Measurements from ENCODE around the gene PHKG2.

PHKG2 gene

DNA sequence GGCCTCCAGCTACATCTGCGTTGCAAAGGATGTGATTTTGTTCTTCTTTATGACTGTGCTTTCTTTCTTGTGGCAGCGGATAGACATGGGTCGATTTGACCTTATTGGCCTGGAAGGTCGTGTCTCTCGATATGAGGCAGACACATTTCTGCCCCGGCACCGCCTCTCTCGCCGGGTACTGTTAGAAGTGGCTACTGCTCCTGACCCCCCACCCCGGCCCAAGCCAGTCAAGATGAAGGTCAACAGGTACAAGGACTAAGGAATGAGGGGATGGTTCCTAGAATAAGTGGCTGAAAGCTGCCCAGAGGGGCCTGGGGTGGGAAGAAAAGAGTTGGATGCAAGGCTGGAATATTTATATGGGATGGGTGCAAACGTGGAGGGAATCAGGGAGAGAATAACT, 28.1 kb upstream of the PHKG2 start:
- no peak for TF ChIP-seq JUND (IDR thresholded peaks at IDR 0.05; ENCODE audit: low read depth)
- DNase-seq (ENCODE audit: low read depth in 1 of 2, low spot score in 1 of 2): no peak
- in situ Hi-C loops (cut with HindIII; ENCODE audit: low pct_unique_long_range_greater_than_20kb, low sequenced_read_pairs): no loop called here

DNA sequence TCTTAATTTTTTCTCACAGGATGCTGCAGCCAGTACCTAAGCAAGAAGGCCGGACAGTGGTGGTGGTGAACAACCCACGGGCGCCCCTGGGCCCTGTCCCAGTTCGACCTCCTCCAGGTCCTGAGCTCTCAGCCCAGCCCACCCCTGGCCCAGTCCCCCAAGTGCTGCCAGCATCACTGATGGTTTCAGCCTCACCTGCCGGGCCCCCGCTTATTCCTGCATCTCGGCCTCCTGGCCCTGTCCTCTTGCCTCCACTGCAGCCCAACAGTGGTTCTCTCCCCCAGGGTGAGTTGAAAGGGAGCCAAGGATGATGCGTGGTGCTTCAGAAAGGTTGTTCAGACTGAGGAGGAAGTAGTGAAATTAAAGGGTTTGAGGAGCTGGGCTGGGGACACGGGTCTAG, 27.5 kb upstream of the PHKG2 start:
- in situ Hi-C loops (cut with HindIII; ENCODE audit: low pct_unique_long_range_greater_than_20kb, low sequenced_read_pairs): no loop called here
- TF ChIP-seq JUND (IDR thresholded peaks at IDR 0.05; ENCODE audit: low read depth): no peak
- DNase-seq (ENCODE audit: low read depth in 1 of 2, low spot score in 1 of 2): no peak

GRCh38 chr16:30721167-30721566, 27.1 kb upstream of the PHKG2 start:
- in situ Hi-C loops (cut with HindIII; ENCODE audit: low pct_unique_long_range_greater_than_20kb, low sequenced_read_pairs): no loop called here
- no peak for TF ChIP-seq JUND (IDR thresholded peaks at IDR 0.05; ENCODE audit: low read depth)
- no peak for DNase-seq (ENCODE audit: low read depth in 1 of 2, low spot score in 1 of 2)

- in situ Hi-C loops (cut with HindIII; ENCODE audit: low pct_unique_long_range_greater_than_20kb, low sequenced_read_pairs): no loop called here
Observed at GRCh38 chr16:30721606-30722005, 26.6 kb upstream of the PHKG2 start.

GRCh38 chr16:30722443-30722842, 25.8 kb upstream of the PHKG2 start:
- in situ Hi-C loops (cut with HindIII; ENCODE audit: low pct_unique_long_range_greater_than_20kb, low sequenced_read_pairs): no loop called here

More at GRCh38 chr16:30721606-30722005, 26.6 kb upstream of the PHKG2 start:
- no peak for TF ChIP-seq JUND (IDR thresholded peaks at IDR 0.05; ENCODE audit: low read depth)
- DNase-seq (ENCODE audit: low read depth in 1 of 2, low spot score in 1 of 2): no peak

DNA sequence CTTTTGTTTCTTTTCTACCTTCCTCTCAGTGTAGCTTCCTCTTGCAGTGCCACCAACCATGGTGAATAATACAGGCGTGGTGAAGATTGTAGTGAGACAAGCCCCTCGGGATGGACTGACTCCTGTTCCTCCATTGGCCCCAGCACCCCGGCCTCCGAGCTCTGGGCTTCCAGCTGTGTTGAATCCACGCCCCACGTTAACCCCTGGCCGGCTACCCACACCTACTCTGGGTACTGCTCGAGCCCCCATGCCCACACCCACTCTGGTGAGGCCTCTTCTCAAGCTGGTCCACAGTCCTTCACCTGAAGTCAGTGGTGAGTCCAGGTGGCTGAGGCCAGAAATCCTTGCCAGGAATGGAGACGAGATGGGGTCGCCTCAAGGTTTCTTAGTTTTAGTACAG, 25.3 kb upstream of the PHKG2 start:
- in situ Hi-C loops (cut with HindIII; ENCODE audit: low pct_unique_long_range_greater_than_20kb, low sequenced_read_pairs): no loop called here
- DNase-seq (ENCODE audit: low read depth in 1 of 2, low spot score in 1 of 2): no peak
- TF ChIP-seq JUND (IDR thresholded peaks at IDR 0.05; ENCODE audit: low read depth): no peak

More at GRCh38 chr16:30722443-30722842, 25.8 kb upstream of the PHKG2 start:
- TF ChIP-seq JUND (IDR thresholded peaks at IDR 0.05; ENCODE audit: low read depth): no peak
- DNase-seq (ENCODE audit: low read depth in 1 of 2, low spot score in 1 of 2): no peak

- in situ Hi-C loops (cut with HindIII; ENCODE audit: low pct_unique_long_range_greater_than_20kb, low sequenced_read_pairs): no loop called here
- no peak for TF ChIP-seq JUND (IDR thresholded peaks at IDR 0.05; ENCODE audit: low read depth)
- DNase-seq (ENCODE audit: low read depth in 1 of 2, low spot score in 1 of 2): no peak
Observed at GRCh38 chr16:30723725-30724355, 24.4 kb upstream of the PHKG2 start.

GRCh38 chr16:30724641-30725417, 23.4 kb upstream of the PHKG2 start:
- DNase-seq (ENCODE audit: low read depth in 1 of 2, low spot score in 1 of 2): no peak
- TF ChIP-seq JUND (IDR thresholded peaks at IDR 0.05; ENCODE audit: low read depth): no peak
- in situ Hi-C loops (cut with HindIII; ENCODE audit: low pct_unique_long_range_greater_than_20kb, low sequenced_read_pairs): no loop called here

DNA sequence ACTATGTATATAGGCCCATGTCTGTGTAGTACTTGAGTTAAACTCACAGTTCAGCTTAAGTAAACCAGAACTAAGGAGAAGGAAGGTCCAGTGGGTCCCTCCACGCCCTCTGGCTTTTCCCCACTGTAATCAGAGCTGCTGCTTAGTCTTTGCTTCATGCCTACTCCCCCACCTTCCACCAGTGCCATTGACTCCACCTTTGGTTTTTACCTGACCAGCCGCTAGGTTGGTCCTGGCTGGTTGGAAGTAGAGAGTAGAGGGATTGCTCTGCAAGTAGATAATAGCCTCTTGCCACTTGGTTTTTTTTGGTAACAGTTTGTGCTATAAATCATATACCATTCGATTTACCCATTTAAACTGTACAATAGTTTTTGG, 22.8 kb upstream of the PHKG2 start:
- no peak for TF ChIP-seq JUND (IDR thresholded peaks at IDR 0.05; ENCODE audit: low read depth)
- in situ Hi-C loops (cut with HindIII; ENCODE audit: low pct_unique_long_range_greater_than_20kb, low sequenced_read_pairs): no loop called here
- no peak for DNase-seq (ENCODE audit: low read depth in 1 of 2, low spot score in 1 of 2)

- TF ChIP-seq JUND (IDR thresholded peaks at IDR 0.05; ENCODE audit: low read depth): no peak
- DNase-seq (ENCODE audit: low read depth in 1 of 2, low spot score in 1 of 2): no peak
- in situ Hi-C loops (cut with HindIII; ENCODE audit: low pct_unique_long_range_greater_than_20kb, low sequenced_read_pairs): no loop called here
Observed at GRCh38 chr16:30728321-30728720, 19.9 kb upstream of the PHKG2 start.

DNA sequence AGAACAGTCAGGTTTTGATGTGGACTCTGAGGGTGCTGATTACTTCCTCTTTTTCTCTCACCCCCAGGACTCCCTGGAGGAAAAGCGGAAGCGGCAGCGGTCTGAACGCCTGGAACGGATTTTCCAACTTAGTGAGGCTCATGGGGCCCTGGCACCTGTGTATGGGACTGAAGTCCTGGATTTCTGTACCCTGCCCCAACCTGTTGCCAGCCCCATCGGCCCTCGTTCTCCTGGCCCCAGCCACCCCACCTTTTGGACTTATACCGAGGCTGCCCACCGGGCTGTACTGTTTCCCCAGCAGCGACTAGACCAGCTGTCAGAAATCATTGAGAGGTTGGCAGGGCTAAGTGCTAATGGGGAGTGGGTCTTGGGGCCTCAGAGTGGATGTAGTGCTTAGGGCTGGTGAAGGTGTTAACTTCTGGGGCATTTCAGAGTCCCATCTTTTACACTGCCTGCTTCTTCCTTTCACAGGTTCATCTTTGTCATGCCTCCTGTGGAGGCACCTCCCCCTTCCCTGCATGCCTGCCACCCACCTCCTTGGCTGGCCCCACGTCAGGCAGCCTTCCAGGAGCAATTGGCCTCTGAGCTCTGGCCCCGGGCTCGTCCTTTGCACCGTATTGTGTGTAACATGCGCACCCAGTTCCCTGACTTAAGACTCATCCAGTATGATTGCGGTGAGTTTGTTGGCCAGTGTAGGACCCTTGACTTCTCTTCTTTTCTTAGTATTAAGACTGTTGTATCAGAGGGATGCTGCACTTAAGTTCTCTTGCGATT, 19.1 kb upstream of the PHKG2 start:
- TF ChIP-seq JUND (IDR thresholded peaks at IDR 0.05; ENCODE audit: low read depth): no peak
- in situ Hi-C loops (cut with HindIII; ENCODE audit: low pct_unique_long_range_greater_than_20kb, low sequenced_read_pairs): no loop called here
- no peak for DNase-seq (ENCODE audit: low read depth in 1 of 2, low spot score in 1 of 2)

DNA sequence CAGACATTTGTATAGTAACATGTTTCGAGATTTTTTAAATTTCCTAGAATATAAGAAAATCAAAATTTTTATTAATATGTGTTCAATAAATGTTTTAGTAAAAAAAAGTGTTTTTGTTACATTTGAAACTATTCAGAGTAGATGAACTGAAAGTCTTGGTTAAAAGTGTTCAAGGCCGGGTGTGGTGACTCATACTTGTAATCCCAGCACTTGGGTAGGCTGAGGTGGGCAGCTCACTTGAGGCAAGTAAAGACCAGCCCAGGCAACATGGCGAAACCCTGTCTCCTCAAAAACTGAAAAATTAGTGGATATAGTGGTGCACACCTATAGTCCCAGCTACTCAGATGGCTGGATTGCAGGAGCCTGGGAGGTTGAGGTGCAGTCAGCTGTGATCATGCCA, 16.8 kb upstream of the PHKG2 start:
- DNase-seq (ENCODE audit: low read depth in 1 of 2, low spot score in 1 of 2): no peak
- TF ChIP-seq JUND (IDR thresholded peaks at IDR 0.05; ENCODE audit: low read depth): no peak
- in situ Hi-C loops (cut with HindIII; ENCODE audit: low pct_unique_long_range_greater_than_20kb, low sequenced_read_pairs): no loop called here
